GM21737 (cell line): ENCODE data around the gene DMRTC2.
"Not testable (repeated sequence)": the region's sequence is repeated elsewhere in the genome, so short reads cannot be mapped to it uniquely, and the experiment has no call there.

ENCODE experiments used
- ATAC-seq: cut with Tn5 transposase; IDR thresholded peaks from one replicate; pipeline ENCODE4 v1.9.1; 2021; ENCODE audit warnings: mild to moderate bottlenecking, moderate library complexity; ENCODE audit not compliant: unreplicated experiment

Gene DMRTC2

DNA sequence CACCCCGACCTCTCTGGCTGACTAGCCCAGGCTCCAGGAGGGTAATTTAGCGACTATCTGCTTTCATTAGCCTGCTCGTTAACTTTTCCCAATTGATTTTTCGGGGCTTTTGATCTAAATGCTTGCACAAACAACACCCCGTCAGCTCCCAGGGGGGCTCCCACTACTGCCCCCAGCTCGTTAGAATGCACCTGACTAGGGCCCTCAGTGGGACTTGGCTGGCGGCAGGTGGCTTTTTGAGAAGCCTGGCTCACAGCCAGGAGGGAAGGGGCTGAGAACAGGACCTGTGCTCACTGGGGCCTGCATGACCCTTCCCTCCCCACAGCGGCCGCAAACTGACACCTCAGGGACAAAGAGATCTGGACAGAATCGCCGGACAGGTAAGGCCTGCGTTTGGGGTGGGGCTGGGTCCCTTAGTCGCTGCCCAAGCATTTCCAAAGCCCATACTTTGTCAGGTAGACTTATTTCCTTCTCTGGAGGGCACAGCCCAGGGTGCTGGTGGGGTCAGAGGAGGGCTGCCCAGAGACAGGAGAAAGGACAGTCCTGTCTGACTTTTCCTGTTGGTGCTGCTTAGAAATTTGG is 24.6 kb downstream of the DMRTC2 start:
- ATAC-seq = no peak

DNA sequence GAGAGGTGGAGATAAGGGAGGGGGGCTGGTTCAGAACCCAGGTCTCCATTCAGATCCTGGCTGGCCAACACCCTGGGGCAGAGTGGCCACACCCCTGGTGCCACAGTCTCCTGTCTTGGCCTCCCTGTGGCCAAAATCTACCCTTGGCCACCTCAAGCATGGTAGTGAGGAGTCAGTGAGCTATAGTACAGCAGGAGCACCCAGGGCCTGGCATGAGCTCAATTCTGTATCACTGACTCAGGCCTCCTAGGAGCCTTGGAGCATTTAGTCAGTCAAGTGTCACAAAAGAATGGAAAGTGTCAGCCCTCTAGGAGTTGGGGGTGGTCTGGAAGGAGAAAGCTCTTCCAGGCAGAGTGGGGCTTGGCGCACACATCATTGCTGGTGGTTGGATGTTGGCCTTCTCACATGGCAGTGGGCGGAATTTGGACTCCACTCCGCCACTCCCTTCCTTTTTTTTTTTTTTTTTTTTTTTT is 25.6 kb downstream of the DMRTC2 start:
- no peak for ATAC-seq

DNA sequence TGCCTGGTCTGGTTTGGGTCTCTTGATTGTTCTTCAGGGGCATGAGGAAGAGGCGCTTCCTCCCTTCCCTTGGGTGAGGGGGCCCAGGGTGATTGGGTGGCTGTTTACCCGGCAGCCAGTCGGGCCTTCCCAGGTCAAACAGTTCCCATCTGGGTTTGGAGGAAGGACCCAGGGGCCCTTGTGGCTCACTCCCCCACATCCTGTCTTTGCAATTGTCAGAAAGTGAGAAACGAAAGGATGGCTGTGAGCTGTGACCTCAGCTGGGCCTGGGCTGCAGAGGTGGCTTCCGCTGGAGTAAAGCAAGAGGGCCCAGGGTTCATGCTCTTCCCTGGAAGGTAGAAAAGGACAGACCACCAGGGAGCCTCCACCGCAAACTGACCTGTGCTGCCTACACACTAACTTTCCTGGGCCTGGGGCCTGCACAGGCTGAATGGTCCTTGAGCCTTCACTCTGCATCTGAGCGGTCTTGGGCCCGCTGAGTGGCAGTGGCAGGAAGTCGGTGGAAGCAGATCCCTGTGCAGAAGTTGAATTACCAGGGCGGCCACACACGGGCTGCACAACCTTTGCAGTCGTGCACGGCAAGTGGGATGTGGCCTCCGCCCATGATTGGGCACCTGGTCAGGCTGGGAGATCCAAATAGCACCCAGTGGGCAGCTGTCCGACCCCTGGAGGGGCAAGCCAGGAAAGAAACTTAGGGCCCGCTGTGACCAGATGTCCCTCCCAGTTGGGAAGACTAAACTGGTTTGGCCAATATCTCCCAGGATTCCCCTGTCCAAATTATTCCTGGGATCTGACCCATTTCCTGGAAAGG is 26.9 kb downstream of the DMRTC2 start:
- ATAC-seq = peak; percentile 51

DNA sequence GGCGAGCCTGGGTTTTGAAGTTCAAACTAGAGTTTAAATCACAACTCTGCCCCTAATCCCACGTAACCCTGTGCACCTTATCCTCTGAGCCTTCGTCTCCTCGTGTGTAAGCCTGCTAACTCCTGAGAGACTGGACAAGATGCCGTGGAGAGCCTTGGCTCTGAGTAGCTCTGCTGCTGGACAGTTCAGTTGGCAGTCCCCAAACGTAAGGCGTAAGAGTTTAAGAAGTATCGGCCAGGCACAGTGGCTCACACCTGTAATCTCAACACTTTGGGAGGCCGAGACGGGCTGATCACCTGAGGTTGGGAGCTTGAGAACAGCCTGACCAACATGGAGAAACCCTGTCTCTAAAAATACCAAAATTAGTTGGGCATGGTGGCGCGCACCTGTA is 27.5 kb downstream of the DMRTC2 start:
- ATAC-seq = no peak

DNA sequence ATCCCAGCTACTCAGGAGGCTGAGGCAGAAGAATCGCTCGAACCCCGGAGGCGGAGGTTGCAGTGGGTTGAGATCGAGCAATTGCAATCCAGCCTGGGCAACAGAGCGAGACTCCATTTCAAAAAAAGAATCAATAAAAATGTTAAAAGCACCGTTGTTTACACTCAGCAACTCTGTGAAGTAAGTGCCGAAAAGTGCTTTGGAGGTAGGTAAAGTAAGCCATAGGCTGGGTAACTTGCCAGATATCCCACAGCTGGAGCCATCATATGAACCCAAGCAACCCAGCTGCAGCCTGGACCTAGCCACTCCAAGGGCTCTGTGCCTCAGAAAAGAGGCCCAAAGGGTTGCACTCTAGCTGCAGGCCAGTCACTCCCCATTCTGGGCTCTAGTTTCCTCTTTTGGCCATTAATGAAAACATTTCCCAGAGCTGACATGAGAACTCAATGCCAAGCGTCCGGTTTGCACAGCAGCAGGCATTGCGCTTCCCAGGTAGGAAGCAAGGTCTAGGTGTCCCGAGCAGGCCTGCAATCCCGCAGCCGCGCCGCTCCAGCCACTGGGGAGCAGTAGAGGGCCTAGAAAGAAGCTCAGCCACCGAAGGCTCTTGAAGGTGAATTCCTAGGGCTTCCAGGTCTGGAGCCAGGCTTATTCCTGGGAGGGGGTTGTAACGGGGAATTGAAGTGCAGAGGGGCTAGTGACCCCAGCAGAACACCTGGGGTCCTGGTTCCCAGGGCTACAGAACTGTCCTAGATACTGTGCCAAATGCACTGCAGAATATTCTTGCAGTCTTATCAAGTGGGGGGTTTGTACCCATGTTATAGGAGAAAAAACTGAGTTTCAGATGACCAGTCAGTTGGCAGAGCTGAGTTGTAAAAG is 28.2 kb downstream of the DMRTC2 start:
- no peak for ATAC-seq

DNA sequence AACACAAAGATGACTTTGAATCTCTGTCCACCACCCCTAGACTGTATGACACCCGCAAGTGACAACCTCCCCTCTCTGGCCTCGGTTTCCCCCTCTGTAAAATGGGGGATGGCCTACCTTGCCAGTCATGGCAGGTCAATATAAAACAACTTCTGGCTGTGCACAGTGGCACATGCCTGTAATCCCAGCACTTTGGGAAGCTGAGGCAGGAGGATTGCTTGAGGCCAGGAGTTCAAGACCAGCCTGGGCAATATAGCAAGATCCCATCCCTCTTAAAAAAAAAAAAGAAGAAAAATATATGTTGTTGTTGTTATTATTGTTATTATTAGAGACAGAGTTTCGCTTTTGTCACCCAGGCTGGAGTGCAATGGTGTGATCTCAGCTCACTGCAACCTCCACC is 31.1 kb downstream of the DMRTC2 start:
- ATAC-seq = not testable (repeated sequence)

DNA sequence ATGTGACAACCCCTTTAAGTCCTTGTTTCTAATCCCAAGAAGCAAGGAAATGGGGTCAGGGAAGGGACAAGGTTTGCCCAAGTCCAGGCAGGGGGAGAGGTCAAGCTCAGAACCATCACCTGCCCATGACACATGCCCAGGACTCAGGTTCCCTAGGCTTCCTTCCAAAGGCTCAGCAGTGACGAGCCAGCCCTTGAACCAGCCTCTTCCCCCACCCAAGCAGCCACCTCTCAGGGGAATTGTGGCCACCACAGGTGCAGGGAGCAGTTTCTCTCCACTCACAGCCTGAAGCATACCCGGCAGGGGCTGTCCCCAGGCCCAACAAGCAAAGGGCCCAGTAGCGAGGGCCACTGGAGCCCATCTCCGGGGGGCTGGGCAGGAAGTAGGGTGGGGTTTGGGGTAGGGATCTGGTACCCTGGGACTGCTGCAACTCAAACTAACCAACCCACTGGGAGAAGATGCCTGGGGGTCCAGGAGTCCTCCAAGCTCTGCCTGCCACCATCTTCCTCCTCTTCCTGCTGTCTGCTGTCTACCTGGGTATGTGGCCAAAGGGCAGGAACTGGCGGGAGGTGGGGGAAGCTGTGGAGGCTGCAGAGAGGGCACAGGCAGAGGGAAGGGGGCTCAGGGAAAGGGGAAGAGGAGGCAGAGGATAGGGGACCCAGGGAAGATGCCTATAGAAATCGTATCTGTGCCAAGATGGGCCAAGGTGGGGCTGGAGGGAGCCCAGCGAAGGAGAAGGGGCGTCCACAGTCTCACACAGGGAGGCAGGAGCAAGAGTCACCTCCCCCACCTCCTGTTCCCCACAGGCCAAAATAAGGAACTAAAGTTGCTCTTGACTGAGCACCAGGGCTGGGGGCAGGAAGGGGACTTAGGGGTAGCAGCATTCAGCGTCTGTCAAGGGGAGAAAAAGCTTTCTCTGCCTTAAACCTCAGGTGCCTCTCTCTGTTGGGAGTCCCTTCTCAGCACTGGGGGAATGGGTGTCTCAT is 32.3 kb downstream of the DMRTC2 start, which contains the start of gene CD79A:
Gene CD79A, plus strand, starts transcription at position 433 of the 986 bp plus-strand sequence. Its CDS starts 26 bp downstream, at position 459.
- peak; percentile 51 for ATAC-seq

DNA sequence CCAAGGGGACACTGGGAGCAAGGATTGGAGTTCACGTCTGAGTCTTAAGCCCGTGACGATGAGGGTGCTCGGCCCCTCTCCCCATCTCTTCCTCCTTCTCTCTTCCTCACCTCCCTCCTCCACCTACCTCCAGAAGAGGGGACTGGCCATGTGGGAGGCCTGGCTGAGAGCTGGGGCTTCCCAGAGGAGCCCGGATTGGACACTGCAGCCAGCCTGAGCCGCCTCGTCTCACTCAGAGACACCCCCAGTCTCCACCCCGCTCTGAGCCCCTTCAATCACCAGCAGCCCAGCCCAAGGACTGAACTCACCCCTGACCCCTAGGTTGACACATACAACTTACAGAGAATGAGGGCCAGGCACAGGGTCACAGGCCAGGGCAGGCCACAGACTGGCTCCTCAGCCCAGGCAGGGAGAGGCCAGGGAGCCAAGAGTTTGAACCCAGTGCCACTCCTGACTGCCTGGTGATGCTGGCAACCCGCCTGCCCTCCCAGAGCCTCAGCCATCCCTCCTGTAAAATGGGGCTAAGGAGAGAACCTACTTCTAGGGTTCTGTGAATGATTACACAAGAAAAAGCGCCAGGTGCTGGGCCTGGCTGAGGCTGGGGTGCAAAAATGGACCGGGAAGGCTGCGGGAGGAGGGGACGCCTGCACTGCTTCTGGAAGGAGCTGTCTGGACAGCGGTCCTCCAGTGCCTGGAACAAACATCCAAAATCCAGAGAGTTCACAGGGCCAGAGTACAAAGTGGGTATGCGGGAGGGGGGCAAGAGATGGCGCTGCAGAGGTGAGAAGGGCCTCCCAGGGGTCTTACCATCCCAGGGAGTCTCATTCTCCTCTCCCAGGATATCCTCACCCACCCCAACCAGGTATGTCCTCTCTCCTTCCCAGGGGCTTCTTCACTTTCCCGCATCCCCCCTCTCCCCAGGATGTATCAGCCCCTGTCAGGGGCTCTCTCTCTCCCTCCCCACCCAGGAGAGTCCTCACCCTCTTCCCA is 33.4 kb downstream of the DMRTC2 start:
- peak; percentile 5 for ATAC-seq

DNA sequence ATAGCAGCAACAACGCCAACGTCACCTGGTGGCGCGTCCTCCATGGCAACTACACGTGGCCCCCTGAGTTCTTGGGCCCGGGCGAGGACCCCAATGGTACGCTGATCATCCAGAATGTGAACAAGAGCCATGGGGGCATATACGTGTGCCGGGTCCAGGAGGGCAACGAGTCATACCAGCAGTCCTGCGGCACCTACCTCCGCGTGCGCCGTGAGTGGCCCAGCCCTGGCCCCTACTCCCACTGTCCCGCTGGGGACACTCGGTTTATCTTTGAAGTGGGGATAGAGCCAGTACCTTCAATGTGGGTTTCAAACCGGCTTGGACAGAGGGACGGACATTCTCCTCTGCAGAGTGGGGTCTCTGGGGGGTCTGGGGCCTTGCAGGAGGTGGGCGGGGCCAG is 34.2 kb downstream of the DMRTC2 start:
- no peak for ATAC-seq

DNA sequence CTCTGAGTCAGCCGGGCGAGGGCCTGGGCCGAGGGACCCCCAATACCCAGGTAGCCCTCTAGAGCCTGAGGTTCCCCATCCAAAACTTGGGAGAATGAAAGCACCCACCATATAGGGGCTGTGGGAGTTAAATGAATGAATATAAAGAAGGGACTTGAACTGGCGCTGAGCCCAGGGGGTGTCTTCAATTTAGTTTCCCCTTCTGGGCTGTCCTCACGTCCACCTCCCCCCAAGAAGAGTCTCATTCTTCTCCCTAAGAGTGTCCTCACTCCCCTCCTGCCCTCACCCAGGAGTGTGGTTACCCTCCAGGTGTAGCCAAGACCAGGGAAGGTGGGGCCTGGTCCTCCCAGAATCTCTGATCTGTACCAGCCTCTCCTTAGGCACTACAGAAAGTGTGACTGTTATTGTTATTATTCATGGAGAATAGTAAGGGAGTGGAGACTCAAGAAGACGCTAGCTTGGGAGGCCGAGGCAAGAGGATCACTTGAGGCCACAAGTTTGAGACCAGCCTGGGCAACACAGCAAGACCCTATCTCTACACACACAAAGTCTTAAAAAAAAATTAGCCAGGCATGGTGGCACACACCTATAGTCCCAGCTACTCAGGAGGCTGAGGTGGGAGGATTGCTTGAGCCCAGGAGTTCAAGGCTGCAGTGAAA is 35.0 kb downstream of the DMRTC2 start:
- ATAC-seq = no peak

DNA sequence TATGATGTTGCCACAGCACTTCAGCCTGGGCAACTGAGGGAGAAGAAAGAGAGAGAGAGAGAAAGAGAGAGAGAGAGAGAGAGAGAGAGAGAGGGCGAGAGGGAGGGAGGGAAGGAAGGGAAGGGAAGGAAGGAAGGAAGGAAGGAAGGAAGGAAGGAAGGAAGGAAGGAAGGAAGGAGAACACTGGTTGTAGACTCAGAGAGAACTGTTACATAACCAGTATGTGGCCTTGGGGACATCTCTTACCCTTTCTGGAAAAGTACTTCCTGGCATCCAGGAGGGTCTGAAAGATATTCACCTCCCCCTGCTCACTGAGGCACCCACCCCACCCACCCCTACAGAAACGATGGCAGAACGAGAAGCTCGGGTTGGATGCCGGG is 35.5 kb downstream of the DMRTC2 start:
- no peak for ATAC-seq

DNA sequence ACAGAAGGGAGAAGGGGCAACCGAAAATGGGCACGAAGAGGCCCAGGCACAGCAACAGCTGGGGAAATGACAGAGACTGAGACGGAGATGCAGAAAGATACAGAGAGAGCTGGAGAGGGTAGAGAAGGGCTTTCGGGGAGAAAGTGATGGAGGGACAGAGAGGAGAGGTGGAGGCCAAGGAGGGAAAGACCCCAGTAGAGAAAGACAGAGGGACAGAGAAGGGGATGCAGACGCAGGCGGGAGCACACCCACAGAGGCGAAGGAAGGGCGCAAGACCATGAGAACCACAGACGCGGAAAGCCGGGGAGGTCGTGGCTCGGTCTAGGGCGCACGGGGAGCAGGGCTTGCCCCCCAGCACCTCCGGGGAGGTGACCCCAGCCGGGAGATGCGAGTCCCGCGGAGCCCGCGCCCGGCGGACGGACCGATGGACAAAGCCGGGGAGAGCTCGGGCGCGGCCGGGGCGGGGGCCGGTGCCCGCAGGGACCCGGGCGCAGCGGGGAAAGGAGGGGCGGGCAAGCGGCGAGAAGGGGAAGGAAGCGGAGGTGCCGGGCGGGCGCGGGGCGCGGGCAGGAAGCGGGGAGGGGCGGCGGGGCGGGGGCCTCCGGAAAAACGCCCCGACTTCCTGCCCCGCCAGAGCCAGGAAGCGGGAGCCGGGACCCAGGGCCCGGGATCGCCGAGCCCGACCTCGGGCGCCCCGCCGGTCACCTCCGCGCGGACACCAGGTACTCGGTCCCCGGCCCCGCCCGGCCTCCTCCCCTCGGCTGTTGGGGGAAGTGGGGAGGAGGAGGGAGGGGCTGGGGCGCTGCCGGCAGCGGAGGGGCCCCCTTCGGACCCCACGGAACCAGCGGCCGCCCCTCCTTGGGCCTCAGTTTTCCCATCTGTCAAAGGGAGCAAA is 38.0 kb downstream of the DMRTC2 start, which contains the start of gene ARHGEF1:
Gene ARHGEF1, plus strand, starts transcription at position 617 of the 895 bp plus-strand sequence. CDS start 4,899 bp downstream, outside the sequence.
- ATAC-seq = no peak

DNA sequence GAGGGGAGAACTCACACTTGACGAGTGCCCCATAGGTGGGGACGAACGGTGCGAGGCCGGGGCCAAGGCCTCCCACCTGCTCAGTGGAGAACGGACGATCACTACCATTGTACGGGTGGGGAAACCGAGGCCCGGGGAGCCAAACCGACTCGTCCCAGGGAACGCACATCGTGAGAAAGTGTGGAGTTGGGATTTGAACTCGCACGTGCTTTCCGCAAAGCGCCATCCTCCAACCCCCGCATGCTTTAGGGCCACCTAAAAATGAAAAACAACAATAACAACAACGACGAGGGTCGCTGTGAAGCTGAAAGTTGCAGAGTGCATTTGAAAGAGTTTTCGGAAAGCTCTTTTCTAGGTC is 38.6 kb downstream of the DMRTC2 start:
- ATAC-seq = no peak

DNA sequence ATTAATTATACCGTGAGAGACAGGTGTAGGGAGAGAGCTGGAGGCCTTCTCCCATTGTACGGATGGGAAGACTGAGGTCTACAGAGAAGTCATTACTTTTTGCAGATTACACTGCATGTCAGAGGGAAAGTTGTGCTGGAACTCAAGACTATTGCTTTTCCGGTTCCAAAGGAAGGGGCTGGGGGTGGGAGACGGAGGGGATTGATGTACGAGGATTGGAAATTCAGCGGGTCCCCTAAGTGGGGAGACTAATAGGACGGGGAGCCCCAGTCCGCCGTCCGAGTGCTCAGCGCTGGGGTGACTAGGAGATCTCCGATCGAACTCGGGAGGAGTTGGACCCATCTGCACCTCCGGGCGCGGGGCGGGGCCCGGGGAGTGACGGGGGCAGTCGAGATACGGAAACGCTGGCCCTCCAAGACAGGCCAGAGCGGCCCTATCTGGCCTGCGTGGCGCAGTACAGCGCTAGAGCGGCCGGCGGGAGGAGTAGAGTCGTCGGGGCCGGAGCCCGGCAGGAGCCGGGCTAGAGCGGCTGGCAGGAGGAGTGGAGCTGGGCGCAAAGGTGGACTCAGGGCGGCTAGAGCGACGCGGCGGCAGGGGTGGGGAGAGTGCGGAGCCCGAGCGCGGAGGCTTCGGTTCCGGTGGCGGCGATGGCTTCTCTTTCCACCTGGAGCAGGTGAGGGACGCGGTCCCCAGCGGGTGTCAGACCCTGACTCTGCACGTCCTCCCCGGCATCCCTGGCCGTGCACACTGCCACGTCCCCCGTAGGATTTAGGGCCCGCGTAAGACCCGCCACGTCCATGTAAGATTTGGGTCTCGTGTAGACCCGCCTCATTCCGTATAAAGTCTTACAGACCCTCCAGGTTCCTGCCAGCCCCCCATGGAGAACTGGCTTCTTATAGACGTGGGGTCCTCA is 39.2 kb downstream of the DMRTC2 start:
- peak; percentile 62 for ATAC-seq

DNA sequence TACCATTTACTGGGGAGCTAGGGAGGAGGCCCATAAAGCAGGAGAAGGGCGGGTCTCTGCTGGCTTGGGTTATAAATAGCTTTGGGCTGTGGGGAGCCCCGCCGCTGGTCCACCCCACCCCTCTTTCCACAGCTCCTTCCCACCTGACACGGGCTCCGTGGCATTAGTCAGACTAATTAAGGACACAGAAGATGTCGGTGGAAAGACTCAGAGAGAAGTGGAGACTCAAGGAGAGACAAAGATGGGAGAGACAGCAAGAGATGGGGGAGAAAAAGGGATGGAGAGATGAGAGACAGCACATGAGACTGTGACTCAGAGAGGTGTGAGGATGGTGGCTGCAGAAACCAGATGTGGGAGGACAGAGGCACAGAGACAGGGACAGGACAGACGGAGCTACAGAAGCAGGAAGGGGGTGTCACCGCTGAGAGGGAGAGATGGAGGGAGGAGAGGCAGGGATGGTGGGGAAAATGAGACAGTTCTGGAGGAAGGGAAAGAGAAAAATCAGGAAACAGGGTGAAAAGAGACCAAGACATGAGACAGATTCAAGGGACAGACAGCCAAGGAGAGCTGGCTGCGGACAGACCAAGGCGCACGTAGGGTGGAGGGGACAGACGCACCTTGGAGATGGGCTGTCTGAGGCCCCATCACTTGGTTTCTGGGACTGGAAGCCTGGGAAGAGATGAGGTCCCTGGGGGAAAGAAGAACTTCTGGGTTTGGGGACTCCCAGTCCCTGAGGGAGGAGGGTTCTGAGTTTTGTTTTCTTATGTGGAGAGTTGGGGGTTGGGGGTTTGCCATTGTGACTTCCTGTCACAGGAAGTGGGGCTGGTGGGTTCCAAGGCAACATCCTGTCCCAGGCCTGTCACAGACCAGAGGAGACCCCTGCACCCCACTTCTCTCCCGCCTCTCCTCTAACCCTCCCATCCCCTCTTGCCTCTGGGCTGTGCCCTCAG is 42.2 kb downstream of the DMRTC2 start:
- ATAC-seq = no peak
